ENCODE results near the gene IL1RAPL1. TPM values are rescaled to one million over a fixed set of nuclear protein-coding genes. Genes with fewer than 3 reads are reported as not detected.

Gene IL1RAPL1
- total RNA-seq, 1 experiment from 2014 or later = 2.9 TPM

DNA sequence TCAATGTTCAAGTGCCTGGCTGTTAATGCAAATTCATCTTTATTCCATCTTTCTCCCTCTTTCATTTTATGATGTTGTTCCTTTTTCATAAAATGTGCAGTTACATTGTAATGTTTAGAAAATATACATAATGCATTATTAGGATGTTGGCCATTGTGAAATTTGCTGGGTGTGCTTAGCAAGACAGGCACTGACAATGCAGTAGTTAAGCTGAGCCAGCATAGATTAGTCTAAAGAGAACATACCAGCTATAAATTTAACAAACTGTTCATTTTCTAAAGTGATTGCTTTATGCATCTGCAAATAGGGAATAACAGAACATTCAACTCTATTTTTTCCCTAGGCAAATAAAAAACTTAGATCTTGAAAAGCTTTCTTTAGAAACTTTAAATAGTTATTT, 436.0 kb downstream of the IL1RAPL1 start:
- Histone ChIP-seq H3K4me3 (ENCODE audit: insufficient read depth, low read depth, low read length) (no peak overlapping the region), H3K36me3 (replicated peaks; ENCODE audit: control insufficient read depth, insufficient read depth, low read length) (no peaks in the 10 kb centered on the region), H3K27me3 (ENCODE audit: control insufficient read depth, insufficient read depth, low read length) (no peaks in the 10 kb centered on the region)
- no peak for DNase-seq

DNA sequence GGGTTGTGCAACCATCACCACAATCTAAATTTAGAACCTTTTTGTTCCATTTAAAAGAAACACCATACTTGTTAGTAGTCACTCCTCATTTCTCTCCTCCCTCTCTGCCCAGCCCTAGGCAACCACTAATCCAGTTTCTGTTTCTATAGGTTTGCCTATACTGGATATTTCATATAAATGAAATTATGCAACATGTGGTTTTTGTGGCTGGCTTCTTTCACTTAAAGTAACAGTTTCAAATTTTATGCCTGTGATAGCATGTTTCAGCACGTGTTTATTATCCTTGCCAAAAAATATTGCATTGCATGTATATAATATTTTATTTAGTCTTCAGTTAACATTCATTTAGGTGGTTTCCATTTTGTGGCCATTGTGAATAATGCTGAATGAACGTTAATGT, 437.6 kb downstream of the IL1RAPL1 start:
- Histone ChIP-seq H3K4me3 (ENCODE audit: insufficient read depth, low read depth, low read length) (no peak overlapping the region), H3K27me3 (ENCODE audit: control insufficient read depth, insufficient read depth, low read length) (no peaks in the 10 kb centered on the region), H3K36me3 (replicated peaks; ENCODE audit: control insufficient read depth, insufficient read depth, low read length) (no peaks in the 10 kb centered on the region)
- no peak for DNase-seq

DNA sequence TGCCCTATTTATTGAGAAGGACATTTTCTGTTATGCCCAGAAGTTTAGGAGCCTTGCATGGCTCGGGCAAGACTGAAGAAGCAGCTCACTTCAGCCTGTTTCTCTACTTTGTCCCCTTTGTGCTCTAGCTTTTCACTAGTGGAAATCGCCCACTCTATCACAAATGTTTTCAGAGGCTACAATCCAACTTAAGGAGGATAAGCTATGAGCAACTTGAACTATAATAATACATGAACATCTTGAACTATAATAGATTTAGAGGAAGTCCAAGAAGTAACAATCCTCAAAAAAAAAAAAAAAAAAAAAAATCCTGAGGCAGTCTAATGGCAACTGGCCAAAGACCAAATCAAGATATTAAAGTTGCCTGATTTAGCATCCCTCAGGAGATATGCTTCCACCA, 452.3 kb downstream of the IL1RAPL1 start:
- no peak overlapping the region for H3K4me3 ChIP-seq (ENCODE audit: insufficient read depth, low read depth, low read length)

DNA sequence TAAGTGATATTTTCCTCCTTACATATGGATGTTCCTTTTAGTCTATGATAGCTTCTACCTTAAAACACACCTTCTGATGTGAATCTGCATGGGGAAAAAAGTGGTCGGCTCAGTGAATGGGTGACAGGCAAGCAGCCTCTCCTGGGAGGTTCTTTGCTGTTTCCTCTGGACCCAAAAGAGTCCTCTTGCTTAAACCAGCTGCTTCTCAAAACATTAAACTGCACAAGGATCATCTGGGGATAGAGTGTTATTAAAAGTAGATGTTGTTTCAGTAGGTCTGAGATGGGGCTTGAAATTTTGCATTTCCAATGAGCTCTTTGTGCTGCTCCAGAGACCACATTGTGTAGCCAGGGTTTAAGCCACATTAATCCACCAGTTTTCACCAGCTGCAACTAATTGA, 452.9 kb downstream of the IL1RAPL1 start:
- DNase-seq = no peak
- H3K4me3 ChIP-seq (ENCODE audit: insufficient read depth, low read depth, low read length) = no peak overlapping the region
- H3K27me3 ChIP-seq (ENCODE audit: control insufficient read depth, insufficient read depth, low read length) = no peaks in the 10 kb centered on the region
- no peaks in the 10 kb centered on the region for H3K36me3 ChIP-seq (replicated peaks; ENCODE audit: control insufficient read depth, insufficient read depth, low read length)

More for the DNA sequence above, 452.3 kb downstream of the IL1RAPL1 start:
- no peaks in the 10 kb centered on the region for H3K36me3 ChIP-seq (replicated peaks; ENCODE audit: control insufficient read depth, insufficient read depth, low read length)
- DNase-seq = no peak
- no peaks in the 10 kb centered on the region for H3K27me3 ChIP-seq (ENCODE audit: control insufficient read depth, insufficient read depth, low read length)

DNA sequence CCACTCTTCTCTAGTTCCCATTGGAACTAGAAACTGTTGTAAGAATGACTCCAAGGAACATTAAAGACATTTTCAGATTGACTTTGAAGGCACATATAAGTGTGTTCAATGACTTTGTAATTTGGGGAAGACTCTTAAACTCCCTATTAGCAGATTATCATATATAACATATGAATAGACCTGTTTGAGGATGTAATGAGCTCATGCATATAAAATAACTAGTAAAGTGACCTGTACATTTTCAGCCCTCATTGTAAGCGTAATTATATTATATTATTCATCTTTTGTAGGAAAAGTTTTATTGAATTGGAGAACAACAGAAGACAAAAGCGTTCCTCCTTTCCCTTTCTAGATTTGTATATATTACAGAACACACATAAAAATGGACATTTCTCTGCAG, 455.1 kb downstream of the IL1RAPL1 start:
- Histone ChIP-seq H3K27me3 (ENCODE audit: control insufficient read depth, insufficient read depth, low read length) (no peaks in the 10 kb centered on the region), H3K36me3 (replicated peaks; ENCODE audit: control insufficient read depth, insufficient read depth, low read length) (no peaks in the 10 kb centered on the region), H3K4me3 (ENCODE audit: insufficient read depth, low read depth, low read length) (no peak overlapping the region)
- no peak for DNase-seq

DNA sequence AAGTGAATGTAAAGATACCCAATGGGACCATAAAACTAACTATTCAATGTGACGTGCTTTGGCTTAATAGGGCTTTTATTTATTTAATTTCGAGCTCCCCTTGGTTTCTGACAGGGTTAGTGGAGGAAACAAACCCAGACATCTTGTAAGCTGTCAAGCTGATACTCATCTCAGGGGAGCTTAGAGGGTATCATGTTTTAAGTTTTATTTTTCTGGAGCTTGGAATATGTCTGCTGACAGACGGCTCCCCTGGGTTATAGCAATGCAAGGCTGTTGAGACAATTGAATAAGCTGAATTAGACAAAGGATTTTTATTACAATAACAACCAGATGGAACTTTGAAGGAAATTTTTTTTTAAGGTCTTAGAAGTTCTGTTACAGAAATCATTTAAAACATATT, 456.5 kb downstream of the IL1RAPL1 start:
- no peak overlapping the region for H3K4me3 ChIP-seq (ENCODE audit: insufficient read depth, low read depth, low read length)
- DNase-seq = no peak
- H3K27me3 ChIP-seq (ENCODE audit: control insufficient read depth, insufficient read depth, low read length) = no peaks in the 10 kb centered on the region
- no peaks in the 10 kb centered on the region for H3K36me3 ChIP-seq (replicated peaks; ENCODE audit: control insufficient read depth, insufficient read depth, low read length)

DNA sequence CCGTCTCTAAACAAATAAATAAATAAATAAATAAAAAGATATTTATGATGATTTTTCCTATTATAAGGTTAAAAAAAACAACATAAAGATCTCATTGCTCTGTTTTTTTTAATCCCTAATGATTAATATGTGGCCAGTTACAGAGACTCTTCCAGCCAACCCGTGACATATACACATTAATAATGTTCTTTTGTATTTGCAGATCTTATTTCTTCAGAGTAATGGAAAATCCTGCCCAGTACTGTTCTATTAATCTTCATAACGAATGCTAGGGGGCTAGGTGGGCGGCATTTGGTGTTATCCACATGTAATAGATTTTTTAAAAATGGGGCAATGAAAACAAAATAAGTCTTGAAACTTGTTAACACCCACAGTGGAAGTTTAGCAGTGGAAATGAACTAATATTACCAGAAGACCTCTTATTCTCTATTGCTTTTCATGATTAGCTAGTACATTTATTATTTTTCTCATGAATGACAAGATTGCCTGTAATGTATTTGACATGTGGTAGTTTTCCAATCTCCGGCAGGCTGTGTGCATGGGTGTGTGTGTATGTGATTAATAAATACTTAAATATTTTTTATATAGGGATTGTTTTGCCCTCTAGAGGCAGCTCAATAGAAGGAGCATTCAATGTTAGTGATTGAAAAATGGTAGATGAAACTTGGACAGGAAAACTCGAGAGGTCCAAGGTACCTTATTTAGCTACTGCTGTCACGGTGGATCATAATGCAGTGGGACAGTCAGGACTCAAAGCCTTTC, 457.4 kb downstream of the IL1RAPL1 start:
- Histone ChIP-seq H3K27me3 (ENCODE audit: control insufficient read depth, insufficient read depth, low read length) (no peaks in the 10 kb centered on the region), H3K4me3 (ENCODE audit: insufficient read depth, low read depth, low read length) (no peak overlapping the region), H3K36me3 (replicated peaks; ENCODE audit: control insufficient read depth, insufficient read depth, low read length) (no peaks in the 10 kb centered on the region)
- no peak for DNase-seq

DNA sequence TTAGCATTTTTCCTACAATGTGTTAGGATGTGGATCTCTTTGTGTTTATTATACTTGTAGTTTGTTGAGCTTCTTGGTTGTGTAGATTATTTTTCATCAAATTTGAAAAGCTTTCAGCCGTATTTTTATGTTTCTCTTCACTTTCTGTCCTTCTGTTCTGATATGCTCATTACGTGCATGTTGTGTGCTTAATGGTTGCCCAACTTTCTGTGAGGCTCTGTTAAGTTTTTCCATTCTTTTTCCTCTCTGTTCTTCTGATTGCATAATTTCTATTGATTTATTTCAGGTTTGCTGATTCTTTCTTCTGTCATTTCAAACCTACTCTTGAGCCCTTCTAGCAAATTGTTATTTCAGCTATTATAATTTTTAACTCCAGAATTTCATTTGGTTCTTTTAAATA, 478.2 kb downstream of the IL1RAPL1 start:
- Histone ChIP-seq H3K27me3 (ENCODE audit: control insufficient read depth, insufficient read depth, low read length) (no peaks in the 10 kb centered on the region), H3K4me3 (ENCODE audit: insufficient read depth, low read depth, low read length) (no peak overlapping the region), H3K36me3 (replicated peaks; ENCODE audit: control insufficient read depth, insufficient read depth, low read length) (no peaks in the 10 kb centered on the region)
- no peak for DNase-seq

DNA sequence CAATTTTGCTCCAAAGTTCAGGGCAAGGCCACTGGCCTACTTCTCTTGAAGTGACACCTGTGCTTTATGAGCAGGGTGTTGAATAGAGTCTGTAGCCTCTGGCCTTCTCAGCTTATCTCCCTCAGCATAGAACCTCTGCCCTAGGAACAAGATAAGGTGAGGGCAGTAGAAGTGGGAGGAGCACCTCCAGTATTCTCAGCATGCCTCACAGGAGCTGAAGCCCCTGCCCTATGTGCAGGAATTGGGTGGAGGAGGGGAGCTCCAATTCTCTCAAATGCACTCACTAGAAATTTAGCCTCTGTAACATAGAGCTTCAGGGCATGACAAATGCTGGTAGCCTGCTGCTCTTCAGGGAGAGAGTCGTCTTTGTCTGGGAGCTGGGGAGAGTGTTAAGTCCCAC, 479.3 kb downstream of the IL1RAPL1 start:
- DNase-seq = peak; percentile 8
- no peak overlapping the region for H3K4me3 ChIP-seq (ENCODE audit: insufficient read depth, low read depth, low read length)
- H3K27me3 ChIP-seq (ENCODE audit: control insufficient read depth, insufficient read depth, low read length) = no peaks in the 10 kb centered on the region
- H3K36me3 ChIP-seq (replicated peaks; ENCODE audit: control insufficient read depth, insufficient read depth, low read length) = no peaks in the 10 kb centered on the region

DNA sequence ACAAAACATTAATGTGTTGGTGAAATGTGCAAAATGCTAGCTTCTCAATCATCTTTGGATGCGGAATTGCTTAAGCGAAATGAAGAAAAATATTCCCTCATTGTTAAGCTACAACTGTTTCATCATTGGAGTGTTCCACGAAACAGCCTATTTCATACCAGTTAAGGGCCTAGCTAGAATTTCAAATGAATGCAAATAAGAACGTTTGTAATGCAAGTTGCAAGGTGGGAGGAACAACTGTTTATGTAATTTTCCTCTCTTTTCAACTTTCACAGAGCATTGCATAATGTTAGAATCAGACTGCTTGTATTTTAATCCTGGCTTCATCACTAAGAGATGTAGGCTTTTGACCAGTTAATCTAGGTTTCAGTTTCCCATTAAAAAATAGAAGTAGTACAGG, 480.1 kb downstream of the IL1RAPL1 start:
- no peaks in the 10 kb centered on the region for H3K27me3 ChIP-seq (ENCODE audit: control insufficient read depth, insufficient read depth, low read length)
- no peak overlapping the region for H3K4me3 ChIP-seq (ENCODE audit: insufficient read depth, low read depth, low read length)
- H3K36me3 ChIP-seq (replicated peaks; ENCODE audit: control insufficient read depth, insufficient read depth, low read length) = no peaks in the 10 kb centered on the region
- DNase-seq = peak; percentile 5

DNA sequence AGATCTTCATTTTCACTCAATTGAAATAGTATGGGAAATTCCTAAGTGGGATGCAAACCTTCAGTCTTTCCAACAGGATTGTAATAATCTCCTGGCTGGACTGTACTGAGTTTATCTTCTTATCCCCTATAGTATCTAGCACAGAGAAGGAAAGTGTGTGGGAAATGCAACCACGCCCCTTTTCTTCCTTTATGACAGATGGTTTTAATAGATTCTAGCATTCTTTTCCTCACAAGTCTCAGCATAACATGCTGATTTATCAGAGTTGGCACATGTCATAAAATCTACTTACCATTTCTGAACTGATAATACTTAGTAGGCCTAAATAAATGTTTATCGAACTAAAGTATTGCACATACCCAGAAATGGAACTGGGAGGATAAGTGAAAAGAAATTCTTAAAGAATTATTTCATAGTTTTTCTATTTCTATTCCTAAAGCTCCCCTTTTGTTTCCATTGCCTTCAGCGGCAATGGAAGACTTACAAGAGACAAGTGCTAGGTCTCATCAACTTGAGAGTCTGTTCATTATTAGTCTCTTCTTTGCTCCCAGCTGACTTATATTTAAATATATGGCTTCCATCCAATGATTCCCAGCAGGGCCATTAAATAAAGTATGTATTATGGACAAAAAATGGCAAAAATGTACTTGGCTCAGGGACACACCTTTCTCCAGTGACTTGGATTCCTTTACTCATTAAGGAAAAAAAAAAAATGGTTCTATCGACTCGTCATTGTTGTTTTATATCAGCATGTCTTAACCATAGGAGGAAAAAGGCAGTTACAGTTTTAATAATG, 484.5 kb downstream of the IL1RAPL1 start:
- DNase-seq = no peak
- Histone ChIP-seq H3K4me3 (ENCODE audit: insufficient read depth, low read depth, low read length) (no peak overlapping the region), H3K36me3 (replicated peaks; ENCODE audit: control insufficient read depth, insufficient read depth, low read length) (no peaks in the 10 kb centered on the region), H3K27me3 (ENCODE audit: control insufficient read depth, insufficient read depth, low read length) (no peaks in the 10 kb centered on the region)

DNA sequence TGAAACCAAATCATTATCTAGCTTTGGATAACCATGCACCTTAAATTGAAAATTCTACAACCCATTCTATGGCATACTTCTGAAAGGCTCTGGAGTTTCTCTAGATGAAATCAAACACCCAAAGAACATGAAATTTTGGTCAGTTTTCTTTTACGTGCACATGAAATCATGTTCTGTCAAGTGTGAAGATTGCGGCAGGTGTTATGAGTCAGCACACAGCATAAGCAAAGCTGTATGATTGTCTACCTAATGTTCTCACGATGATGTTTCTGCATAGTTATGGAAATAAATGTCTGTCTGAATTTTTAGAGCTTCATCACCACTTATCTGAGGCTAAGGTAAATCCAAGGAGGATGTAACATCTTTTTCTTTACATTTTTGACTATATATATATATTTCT, 495.3 kb downstream of the IL1RAPL1 start:
- no peaks in the 10 kb centered on the region for H3K27me3 ChIP-seq (ENCODE audit: control insufficient read depth, insufficient read depth, low read length)
- no peak for DNase-seq
- H3K4me3 ChIP-seq (ENCODE audit: insufficient read depth, low read depth, low read length) = no peak overlapping the region
- H3K36me3 ChIP-seq (replicated peaks; ENCODE audit: control insufficient read depth, insufficient read depth, low read length) = no peaks in the 10 kb centered on the region

DNA sequence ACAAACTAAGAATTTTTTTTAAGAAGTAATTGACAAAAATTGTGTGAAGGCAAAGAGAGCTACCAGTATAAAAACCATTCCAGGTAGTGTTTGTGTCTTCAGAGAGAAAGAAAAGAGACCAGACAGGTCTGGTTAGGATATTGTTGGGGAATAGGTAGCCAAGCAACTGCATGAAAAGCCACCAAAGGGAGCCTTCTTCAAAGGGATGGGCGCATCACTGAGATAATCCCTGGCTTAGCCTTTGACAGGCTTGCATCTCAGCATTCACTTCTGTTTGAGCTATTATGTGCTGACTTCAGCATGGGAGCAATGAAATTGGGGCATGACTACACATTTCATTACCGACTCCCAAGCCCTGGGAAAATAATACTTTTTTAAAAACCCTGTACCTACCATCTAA, 496.6 kb downstream of the IL1RAPL1 start:
- Histone ChIP-seq H3K27me3 (ENCODE audit: control insufficient read depth, insufficient read depth, low read length) (no peaks in the 10 kb centered on the region), H3K36me3 (replicated peaks; ENCODE audit: control insufficient read depth, insufficient read depth, low read length) (no peaks in the 10 kb centered on the region), H3K4me3 (ENCODE audit: insufficient read depth, low read depth, low read length) (no peak overlapping the region)
- no peak for DNase-seq

DNA sequence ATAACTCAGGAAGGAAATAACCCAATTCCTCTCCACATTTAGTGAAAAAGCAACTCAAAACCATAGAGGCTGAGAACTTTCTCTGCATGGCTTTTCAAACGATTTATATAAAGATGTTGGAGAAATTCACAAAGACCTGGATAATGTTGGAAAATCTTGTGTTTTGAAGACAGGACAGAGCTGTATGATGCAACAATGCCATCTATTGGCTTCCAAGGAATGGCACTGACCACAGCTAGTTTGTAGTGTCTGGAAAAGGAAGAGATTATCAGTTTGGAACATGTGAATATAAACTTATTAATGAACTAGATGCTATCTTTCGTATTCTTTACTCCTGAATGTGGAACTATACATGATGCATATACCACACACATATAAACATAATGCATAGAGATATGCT, 503.6 kb downstream of the IL1RAPL1 start:
- DNase-seq = no peak
- Histone ChIP-seq H3K4me3 (ENCODE audit: insufficient read depth, low read depth, low read length) (no peak overlapping the region), H3K27me3 (ENCODE audit: control insufficient read depth, insufficient read depth, low read length) (no peaks in the 10 kb centered on the region), H3K36me3 (replicated peaks; ENCODE audit: control insufficient read depth, insufficient read depth, low read length) (no peaks in the 10 kb centered on the region)

DNA sequence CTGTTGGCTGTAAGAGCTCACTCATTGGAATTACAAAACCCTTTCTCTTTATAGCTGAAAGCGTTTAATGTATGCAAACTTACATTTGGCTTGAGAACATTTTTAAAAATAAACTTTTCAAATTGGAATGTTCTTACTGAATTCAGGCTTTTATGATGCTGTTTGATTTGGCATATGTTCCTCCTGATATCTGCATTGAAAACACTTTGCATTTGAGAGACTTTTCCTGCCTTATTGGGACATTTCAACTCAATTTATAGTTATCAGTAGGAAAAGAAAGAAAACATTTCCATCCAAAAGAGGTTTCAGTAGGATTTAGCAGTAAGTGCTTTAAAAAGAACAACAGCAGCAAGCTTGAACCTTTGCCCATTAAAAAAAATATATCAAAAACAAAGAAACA, 520.0 kb downstream of the IL1RAPL1 start:
- Histone ChIP-seq H3K27me3 (ENCODE audit: control insufficient read depth, insufficient read depth, low read length) (no peaks in the 10 kb centered on the region), H3K4me3 (ENCODE audit: insufficient read depth, low read depth, low read length) (no peak overlapping the region)
- DNase-seq = no peak

More for the DNA sequence above, 520.0 kb downstream of the IL1RAPL1 start:
- no peaks in the 10 kb centered on the region for H3K36me3 ChIP-seq (replicated peaks; ENCODE audit: control insufficient read depth, insufficient read depth, low read length)
